Renal cortex interstitium (tissue), 11 donors: ENCODE results near the gene MFAP4. TPM values are rescaled to one million over a fixed set of nuclear protein-coding genes. Genes with fewer than 3 reads are reported as not detected.

ENCODE experiments used
- DNase-seq, 11 donors: peaks; one replicate each; pipeline ENCODE4 v3.0.0-alpha.2; 2013; ENCODE audit warnings: low read depth in 9 of 11, low spot score in 4 of 11; ENCODE audit errors: extremely low read depth in 1 of 11
- polyA plus RNA-seq, 3 donors: library from polyadenylated mRNA; unstranded; fragments of 120-200 nt; gene quantifications; one replicate each; pipeline ENCODE4 v1.2.1, GENCODE V29; 2013; ENCODE audit not compliant: insufficient read length in 3 of 3

Gene MFAP4
- polyA plus RNA-seq, 3 donors: 198 to 260 (median 210) TPM

- no peak for DNase-seq
These were observed 41.3 kb downstream of the MFAP4 start for GRCh38 chr17:19345486-19346350.

- DNase-seq: no peak
These were observed 41.9 kb downstream of the MFAP4 start for GRCh38 chr17:19345067-19345460.

- no peak for DNase-seq
These were observed 42.5 kb downstream of the MFAP4 start for GRCh38 chr17:19344311-19345066.

GRCh38 chr17:19343671-19344151 is 43.3 kb downstream of the MFAP4 start:
- DNase-seq: no peak

- DNase-seq: no peak
These were observed 43.7 kb downstream of the MFAP4 start for GRCh38 chr17:19343256-19343630.

- no peak for DNase-seq
These were observed 44.3 kb downstream of the MFAP4 start for GRCh38 chr17:19342611-19343255.

- no peak for DNase-seq
These were observed 45.1 kb downstream of the MFAP4 start for GRCh38 chr17:19341641-19342610.

GRCh38 chr17:19341211-19341631 is 45.8 kb downstream of the MFAP4 start:
- no peak for DNase-seq

- no peak for DNase-seq
These were observed 47.6 kb downstream of the MFAP4 start for GRCh38 chr17:19339341-19339815.

- peak in 1 of 11 donors; percentile 45 for DNase-seq
These were observed 48.7 kb downstream of the MFAP4 start for GRCh38 chr17:19338031-19338990.

GRCh38 chr17:19337712-19338023 is 49.3 kb downstream of the MFAP4 start:
- no peak for DNase-seq

GRCh38 chr17:19336938-19337711 is 49.9 kb downstream of the MFAP4 start:
- DNase-seq: no peak

GRCh38 chr17:19335951-19336631 is 50.9 kb downstream of the MFAP4 start:
- DNase-seq: no peak

GRCh38 chr17:19334331-19334730 is 52.7 kb downstream of the MFAP4 start:
- DNase-seq: no peak

- no peak for DNase-seq
These were observed 53.2 kb downstream of the MFAP4 start for GRCh38 chr17:19333736-19334290.
